HepG2 (cell line): ENCODE measurements around the gene CCDC57. TPM values are rescaled to one million over a fixed set of nuclear protein-coding genes. Genes with fewer than 3 reads are reported as not detected.

Experiments
- EEA1 ChIP-seq: sonication (generic); formaldehyde crosslinking; IDR thresholded peaks from 2 replicates; pipeline ENCODE4 v1.5.1; 2020; ENCODE audit warnings: mild to moderate bottlenecking, missing genetic modification reagents, borderline replicate concordance
- KLF9 ChIP-seq: IDR thresholded peaks from 2 replicates; pipeline ENCODE4 v1.6.1; 2016; ENCODE audit warnings: low read depth
- MBD4 ChIP-seq: IDR thresholded peaks from 2 replicates; pipeline ENCODE4 v1.6.1; 2012; ENCODE audit warnings: low read length, inconsistent platforms, borderline replicate concordance
- PHF5A ChIP-seq: IDR thresholded peaks from one replicate; pipeline ENCODE4 v1.6.1; 2018; ENCODE audit warnings: low read depth, missing genetic modification reagents; ENCODE audit not compliant: unreplicated experiment
- POGZ ChIP-seq: sonication (generic); formaldehyde crosslinking; IDR thresholded peaks from 2 replicates; pipeline ENCODE4 v1.4.0; 2020; ENCODE audit warnings: mild to moderate bottlenecking, missing genetic modification reagents
- SKIL ChIP-seq: sonication (generic); formaldehyde crosslinking; IDR thresholded peaks from 2 replicates; pipeline ENCODE4 v1.8.0; 2022; ENCODE audit warnings: missing genetic modification reagents, mild to moderate bottlenecking, moderate library complexity, borderline replicate concordance
- SOX13 ChIP-seq, 3 experiments: fragments of 450-650 bp in 1 of 3; sonication (generic) in 1 of 3; formaldehyde crosslinking in 1 of 3; IDR thresholded peaks in 2 of 3; conservative IDR thresholded peaks in 1 of 3; 2 replicates each; pipeline versions ENCODE4 v1.5.0 to v1.6.1; 2016 to 2020; ENCODE audit warnings: antibody characterized with exemption in 1 of 3, mild to moderate bottlenecking in 1 of 3, missing compliant biosample characterization in 1 of 3, missing genetic modification reagents in 1 of 3, moderate library complexity in 1 of 3
- ZFP62 ChIP-seq: sonication (generic); formaldehyde crosslinking; IDR thresholded peaks from 2 replicates; pipeline ENCODE4 v1.4.0; 2020; ENCODE audit warnings: missing genetic modification reagents
- ZMYM4 ChIP-seq: sonication (generic); formaldehyde crosslinking; IDR thresholded peaks from 2 replicates; pipeline ENCODE4 v1.8.1; 2023; ENCODE audit warnings: mild to moderate bottlenecking, missing genetic modification reagents
- ZNF253 ChIP-seq: sonication (generic); formaldehyde crosslinking; IDR thresholded peaks from 2 replicates; pipeline ENCODE4 v1.8.0; 2022; ENCODE audit warnings: mild to moderate bottlenecking, missing genetic modification reagents, borderline replicate concordance
- ZNF383 ChIP-seq: sonication (generic); formaldehyde crosslinking; IDR thresholded peaks from 2 replicates; pipeline ENCODE4 v1.4.0; 2020; ENCODE audit warnings: missing genetic modification reagents, mild to moderate bottlenecking, borderline replicate concordance
- ZNF44 ChIP-seq: sonication (generic); formaldehyde crosslinking; IDR thresholded peaks from 2 replicates; pipeline ENCODE4 v1.5.1; 2020; ENCODE audit warnings: mild to moderate bottlenecking, missing genetic modification reagents
- ZNF546 ChIP-seq: sonication (generic); formaldehyde crosslinking; conservative IDR thresholded peaks from 2 replicates; pipeline ENCODE4 v1.8.1; 2023; ENCODE audit warnings: mild to moderate bottlenecking, missing genetic modification reagents
- ZNF674 ChIP-seq: sonication (generic); formaldehyde crosslinking; IDR thresholded peaks from 2 replicates; pipeline ENCODE4 v1.5.0; 2020; ENCODE audit warnings: low read depth, mild to moderate bottlenecking, missing genetic modification reagents
- ZNF703 ChIP-seq: sonication (generic); formaldehyde crosslinking; IDR thresholded peaks from 2 replicates; pipeline ENCODE4 v1.5.1; 2020; ENCODE audit warnings: missing genetic modification reagents, mild to moderate bottlenecking, moderate library complexity, borderline replicate concordance
- ZNF737 ChIP-seq: sonication (generic); formaldehyde crosslinking; IDR thresholded peaks from 2 replicates; pipeline ENCODE4 v1.5.0; 2020; ENCODE audit warnings: missing genetic modification reagents, mild to moderate bottlenecking, borderline replicate concordance
- ZNF768 ChIP-seq: sonication (generic); formaldehyde crosslinking; IDR thresholded peaks from 2 replicates; pipeline ENCODE4 v1.4.0; 2020; ENCODE audit warnings: missing genetic modification reagents
- ZNF781 ChIP-seq: sonication (generic); formaldehyde crosslinking; IDR thresholded peaks from 2 replicates; pipeline ENCODE4 v1.5.1; 2020; ENCODE audit warnings: borderline replicate concordance, mild to moderate bottlenecking, missing genetic modification reagents; ENCODE audit errors: not compliant biosample characterization
- polyA plus RNA-seq, 8 experiments: library from polyadenylated mRNA; depleted of rRNA in 3 of 8; stranded (reverse) in 7 of 8; unstranded in 1 of 8; fragments of >200 nt; fragmentation: Illumina TruSeq in 4 of 8; extraction: Trizol in 4 of 8; gene quantifications; 2 replicates each; pipeline versions ENCODE4 v1.2.1 to v1.2.3, GENCODE V29; 2011 to 2016; ENCODE audit warnings: low read depth in 4 of 8, missing spikeins in 1 of 8, mixed read lengths in 1 of 8; ENCODE audit not compliant: insufficient read depth in 1 of 8
- total RNA-seq, 5 experiments: library from RNA; depleted of rRNA; stranded (reverse); fragments of >200 nt; fragmentation: Illumina TruSeq; extraction: Trizol; gene quantifications; 2 replicates each; pipeline ENCODE4 v1.2.3, GENCODE V29; 2016; ENCODE audit warnings: low read depth in 1 of 5
- TF ChIP-seq, protein P1 (sequence below): sonication (generic); formaldehyde crosslinking; IDR thresholded peaks from 2 replicates; pipeline ENCODE4 v1.4.0; 2020; ENCODE audit warnings: missing genetic modification reagents
- TF ChIP-seq, protein P2 (sequence below): sonication (generic); formaldehyde crosslinking; IDR thresholded peaks from 2 replicates; pipeline ENCODE4 v1.4.0; 2020; ENCODE audit warnings: missing genetic modification reagents, borderline replicate concordance
- TF ChIP-seq, protein P3 (sequence below): sonication (generic); formaldehyde crosslinking; IDR thresholded peaks from 2 replicates; pipeline ENCODE4 v1.4.0; 2020; ENCODE audit warnings: missing genetic modification reagents

The CCDC57 gene
- total and polyA plus RNA-seq, 2 of the 13 experiments (the other 11 are each of a cell fraction or from before 2014, with no cell fraction given): 59.3 to 59.9 TPM

DNA sequence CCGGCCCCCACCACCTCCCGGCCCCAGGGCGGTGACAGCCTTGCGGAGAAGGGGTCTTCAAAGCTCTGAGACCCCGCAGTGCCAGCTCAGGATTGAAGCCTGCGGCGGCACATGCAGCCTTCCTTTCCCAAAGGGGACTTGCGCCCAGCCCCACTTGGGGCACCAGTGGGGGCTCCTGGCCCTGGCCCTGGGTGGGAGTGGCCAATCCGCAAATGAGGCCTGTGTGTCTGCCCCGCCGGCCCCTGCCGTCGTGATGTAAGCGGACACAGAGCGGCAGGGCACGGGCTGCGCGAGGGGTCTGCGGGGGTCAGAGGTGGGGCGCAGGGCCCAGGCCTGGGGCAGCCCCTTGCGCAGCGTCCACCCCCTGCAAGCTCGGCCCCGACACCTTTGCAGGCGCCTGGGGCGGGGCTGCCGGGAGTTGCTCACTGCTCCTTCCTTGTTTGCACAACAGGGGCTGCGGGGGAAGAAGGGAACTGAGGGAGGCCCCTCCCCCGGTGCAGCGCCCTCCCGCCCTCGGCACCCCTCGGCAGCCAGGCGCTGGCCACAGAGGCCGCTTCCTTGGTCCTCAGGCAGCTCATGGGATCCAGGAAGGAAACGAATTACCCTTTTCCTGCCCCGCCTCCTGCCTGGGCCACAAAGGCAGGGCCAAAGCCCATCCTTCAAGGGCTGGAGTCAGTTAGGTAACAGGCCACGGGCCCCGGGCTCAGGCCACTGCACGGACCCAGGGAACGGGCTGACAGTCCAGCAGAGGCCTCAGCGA lies 19.1 kb upstream of the CCDC57 start (continued):
- TF ChIP-seq ZNF546: no peak
- TF ChIP-seq ZNF674 (CRISPR knock-in tag): no peak
- TF ChIP-seq ZNF737 (CRISPR knock-in tag): no peak
- TF ChIP-seq, protein P1, sequence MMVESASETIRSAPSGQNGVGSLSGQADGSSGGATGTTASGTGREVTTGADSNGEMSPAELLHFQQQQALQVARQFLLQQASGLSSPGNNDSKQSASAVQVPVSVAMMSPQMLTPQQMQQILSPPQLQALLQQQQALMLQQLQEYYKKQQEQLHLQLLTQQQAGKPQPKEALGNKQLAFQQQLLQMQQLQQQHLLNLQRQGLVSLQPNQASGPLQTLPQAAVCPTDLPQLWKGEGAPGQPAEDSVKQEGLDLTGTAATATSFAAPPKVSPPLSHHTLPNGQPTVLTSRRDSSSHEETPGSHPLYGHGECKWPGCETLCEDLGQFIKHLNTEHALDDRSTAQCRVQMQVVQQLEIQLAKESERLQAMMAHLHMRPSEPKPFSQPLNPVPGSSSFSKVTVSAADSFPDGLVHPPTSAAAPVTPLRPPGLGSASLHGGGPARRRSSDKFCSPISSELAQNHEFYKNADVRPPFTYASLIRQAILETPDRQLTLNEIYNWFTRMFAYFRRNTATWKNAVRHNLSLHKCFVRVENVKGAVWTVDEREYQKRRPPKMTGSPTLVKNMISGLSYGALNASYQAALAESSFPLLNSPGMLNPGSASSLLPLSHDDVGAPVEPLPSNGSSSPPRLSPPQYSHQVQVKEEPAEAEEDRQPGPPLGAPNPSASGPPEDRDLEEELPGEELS (CRISPR knock-in tag): peak; percentile 93
- no peak for TF ChIP-seq SOX13 (IDR thresholded peaks at IDR 0.05)
- TF ChIP-seq SOX13 (CRISPR knock-in tag; conservative IDR thresholded peaks at IDR 0.05 in 1 of 2, IDR thresholded peaks at IDR 0.05 in 1 of 2): peak in 1 of 2 experiments; percentile 86; a peak in 2 of 4 replicates
- TF ChIP-seq EEA1 (CRISPR knock-in tag): peak; percentile 76; the same call in 1 of the 2 replicates
- TF ChIP-seq MBD4: no peak
- TF ChIP-seq ZNF44 (CRISPR knock-in tag): peak; percentile 24
- TF ChIP-seq ZNF383 (CRISPR knock-in tag): peak; percentile 96
- TF ChIP-seq ZNF703 (CRISPR knock-in tag): no peak; the same call in 1 of the 2 replicates
- peak; percentile 80; the same call in 1 of the 2 replicates for TF ChIP-seq KLF9 (CRISPR knock-in tag)
- TF ChIP-seq ZNF253 (CRISPR knock-in tag): no peak; the same call in 1 of the 2 replicates
- no peak for TF ChIP-seq PHF5A (CRISPR knock-in tag)
- peak; percentile 76 for TF ChIP-seq ZNF781
- TF ChIP-seq ZMYM4 (CRISPR knock-in tag): 0 out of 2 replicates have a peak, but pooled peaks have one; percentile 40
- TF ChIP-seq POGZ (CRISPR knock-in tag): no peak
- TF ChIP-seq ZNF768 (CRISPR knock-in tag): no peak
- TF ChIP-seq, protein P2, sequence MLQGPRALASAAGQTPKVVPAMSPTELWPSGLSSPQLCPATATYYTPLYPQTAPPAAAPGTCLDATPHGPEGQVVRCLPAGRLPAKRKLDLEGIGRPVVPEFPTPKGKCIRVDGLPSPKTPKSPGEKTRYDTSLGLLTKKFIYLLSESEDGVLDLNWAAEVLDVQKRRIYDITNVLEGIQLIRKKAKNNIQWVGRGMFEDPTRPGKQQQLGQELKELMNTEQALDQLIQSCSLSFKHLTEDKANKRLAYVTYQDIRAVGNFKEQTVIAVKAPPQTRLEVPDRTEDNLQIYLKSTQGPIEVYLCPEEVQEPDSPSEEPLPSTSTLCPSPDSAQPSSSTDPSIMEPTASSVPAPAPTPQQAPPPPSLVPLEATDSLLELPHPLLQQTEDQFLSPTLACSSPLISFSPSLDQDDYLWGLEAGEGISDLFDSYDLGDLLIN (CRISPR knock-in tag): no peak
- TF ChIP-seq, protein P3, sequence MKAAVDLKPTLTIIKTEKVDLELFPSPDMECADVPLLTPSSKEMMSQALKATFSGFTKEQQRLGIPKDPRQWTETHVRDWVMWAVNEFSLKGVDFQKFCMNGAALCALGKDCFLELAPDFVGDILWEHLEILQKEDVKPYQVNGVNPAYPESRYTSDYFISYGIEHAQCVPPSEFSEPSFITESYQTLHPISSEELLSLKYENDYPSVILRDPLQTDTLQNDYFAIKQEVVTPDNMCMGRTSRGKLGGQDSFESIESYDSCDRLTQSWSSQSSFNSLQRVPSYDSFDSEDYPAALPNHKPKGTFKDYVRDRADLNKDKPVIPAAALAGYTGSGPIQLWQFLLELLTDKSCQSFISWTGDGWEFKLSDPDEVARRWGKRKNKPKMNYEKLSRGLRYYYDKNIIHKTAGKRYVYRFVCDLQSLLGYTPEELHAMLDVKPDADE (CRISPR knock-in tag): no peak; the same call in 1 of the 2 replicates
- TF ChIP-seq ZFP62: no peak
- TF ChIP-seq SKIL (CRISPR knock-in tag): peak; percentile 94
